Hypothalamus (tissue), 51 donors: ENCODE data around the gene ORMDL2.

Source experiments
- DNase-seq, 51 donors: peaks; one replicate each; lab custom pipeline; 2025; lab: John Stamatoyannopoulos, UW

The ORMDL2 gene, protein sequence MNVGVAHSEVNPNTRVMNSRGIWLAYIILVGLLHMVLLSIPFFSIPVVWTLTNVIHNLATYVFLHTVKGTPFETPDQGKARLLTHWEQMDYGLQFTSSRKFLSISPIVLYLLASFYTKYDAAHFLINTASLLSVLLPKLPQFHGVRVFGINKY

DNA sequence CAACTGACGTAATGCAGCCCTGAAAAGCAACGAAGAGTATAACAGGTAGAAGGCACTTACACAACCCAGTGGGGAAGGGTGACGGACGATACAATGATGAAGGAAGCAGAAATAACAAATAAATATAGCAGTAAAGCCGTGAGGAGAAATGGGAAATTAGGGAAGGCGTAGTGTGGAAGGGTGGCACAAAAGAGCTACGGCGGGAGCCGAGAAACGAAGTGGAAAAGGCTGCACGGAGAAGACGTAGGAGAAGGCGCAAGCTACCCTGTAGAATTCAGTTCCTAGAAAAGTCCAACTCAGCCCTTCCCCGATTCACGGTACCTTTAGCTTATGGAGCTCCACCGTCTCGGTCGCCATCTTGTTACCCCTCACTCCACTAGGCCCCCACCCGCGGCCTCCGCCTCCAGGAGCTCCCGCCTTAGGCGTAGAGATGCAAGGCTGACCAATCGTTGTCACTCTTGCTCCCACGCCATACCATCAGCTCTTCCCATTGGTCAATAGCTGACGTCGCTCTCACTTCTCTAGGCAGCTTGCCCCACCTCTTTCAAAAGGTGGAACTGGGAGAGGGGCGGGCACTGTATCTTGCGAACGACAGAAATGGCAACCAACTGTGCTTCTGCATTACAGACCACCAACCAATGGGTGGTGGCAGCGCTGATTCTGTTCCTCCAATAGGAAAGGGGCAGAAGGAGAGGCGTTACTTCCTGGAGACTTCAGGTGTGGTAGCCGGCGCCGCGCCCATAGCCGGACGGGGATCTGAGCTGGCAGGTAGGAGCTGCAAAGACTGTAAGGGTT, at the start of gene ORMDL2, which contains the start of gene SARNP:
TSS of gene ORMDL2 (plus strand) at position 697 of the 795 bp plus-strand sequence. CDS start 959 bp downstream, outside the sequence.
TSS of gene SARNP (minus strand) at position 380 of the 795 bp plus-strand sequence. CDS start at position 357, 23 bp downstream.
- peak; percentile 75 to 100 (median 98) for DNase-seq

DNA sequence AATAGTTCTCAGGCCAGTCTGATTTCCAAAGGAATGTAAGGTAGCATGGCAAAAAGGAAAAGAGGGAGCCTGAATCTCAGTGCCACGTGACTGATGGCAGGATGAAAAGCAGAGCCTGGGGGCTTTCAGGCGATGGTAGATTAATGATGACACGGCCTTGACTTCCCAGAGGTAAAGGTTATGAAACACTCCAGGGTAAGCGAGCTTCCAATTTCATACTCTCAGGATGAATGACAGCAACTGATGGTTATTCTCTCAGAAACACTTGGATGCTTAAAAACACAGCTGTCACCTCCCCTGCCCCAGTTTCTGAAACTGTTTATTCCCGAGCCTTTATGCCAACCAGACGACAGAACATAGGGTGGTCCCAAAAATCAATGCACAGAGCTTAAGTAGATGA, 46.1 kb upstream of the ORMDL2 start:
- DNase-seq, result no peak

DNA sequence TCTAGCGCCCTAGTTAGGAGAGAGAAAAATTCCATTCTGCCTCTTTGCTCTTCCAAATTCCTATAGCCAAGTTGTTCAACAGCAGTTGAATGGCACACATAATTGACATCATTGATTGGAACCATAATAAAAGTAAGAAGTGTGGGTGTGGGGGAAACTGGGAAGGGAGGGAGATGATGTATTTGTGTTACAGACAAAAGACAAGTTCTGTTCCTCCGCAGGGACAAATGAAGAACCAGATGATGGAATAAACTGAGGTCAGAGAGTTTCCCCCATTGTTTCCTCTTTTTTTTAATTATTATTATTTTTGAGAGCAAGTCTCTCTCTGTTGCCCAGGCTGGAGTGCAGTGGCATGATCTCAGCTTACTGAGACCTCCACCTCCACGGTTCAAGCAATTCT, 40.0 kb upstream of the ORMDL2 start:
- no peak for DNase-seq

DNA sequence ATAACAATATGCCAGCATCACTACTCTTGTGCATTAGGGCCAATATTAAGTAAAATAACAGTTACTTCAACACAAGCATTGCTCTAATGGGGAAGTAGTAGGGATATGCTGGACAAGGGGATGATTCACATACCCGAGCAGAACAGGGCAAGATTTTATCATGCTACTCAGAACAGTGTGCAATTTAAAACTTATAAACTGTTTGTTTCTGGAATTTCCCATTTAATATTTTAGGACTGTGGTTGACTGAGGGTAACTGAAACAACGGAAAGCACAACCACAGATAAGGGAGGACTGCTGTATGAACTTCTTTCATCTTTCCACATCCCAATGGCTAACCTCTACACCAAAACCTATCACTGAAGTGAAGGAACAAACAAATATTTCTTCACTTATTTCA, 37.2 kb upstream of the ORMDL2 start:
- DNase-seq, result no peak

DNA sequence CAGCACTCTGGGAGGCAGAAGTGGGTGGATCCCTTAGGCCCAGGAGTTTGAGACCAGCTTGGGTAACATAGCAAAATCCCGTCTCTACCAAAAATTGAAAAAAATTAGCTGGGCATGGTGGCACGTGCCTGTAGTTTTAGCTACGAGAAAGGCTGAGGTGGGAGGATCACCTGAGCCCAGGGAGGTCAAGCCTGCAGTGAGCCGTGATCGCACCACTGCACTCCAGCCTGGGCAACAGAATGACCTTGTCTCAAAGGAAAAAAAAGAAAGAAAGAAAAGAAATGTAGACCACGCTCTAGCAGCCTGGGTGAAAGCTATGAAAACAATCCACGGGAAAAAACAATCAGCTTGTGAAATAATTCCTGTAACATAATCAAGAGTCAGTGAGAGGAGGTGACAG, 29.3 kb upstream of the ORMDL2 start:
- no peak for DNase-seq

DNA sequence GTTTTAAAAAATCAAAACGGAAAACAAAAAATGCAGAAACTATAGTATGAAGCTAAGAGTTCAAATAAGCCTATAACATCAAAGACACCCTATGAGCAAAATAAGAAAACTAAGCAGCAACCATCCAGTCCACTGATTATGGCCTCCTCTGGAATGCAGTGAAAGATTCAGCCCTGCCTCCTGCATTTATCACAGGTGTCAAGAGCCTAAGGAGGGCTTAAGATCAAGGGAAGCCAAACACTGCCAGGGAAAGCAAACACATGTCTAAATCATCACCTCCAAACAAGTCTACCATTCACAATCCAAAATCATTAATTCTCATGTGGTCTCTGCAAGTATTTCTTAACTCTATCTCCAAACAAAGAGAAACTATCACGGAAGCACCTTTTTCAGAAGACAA, 28.7 kb upstream of the ORMDL2 start:
- no peak for DNase-seq

DNA sequence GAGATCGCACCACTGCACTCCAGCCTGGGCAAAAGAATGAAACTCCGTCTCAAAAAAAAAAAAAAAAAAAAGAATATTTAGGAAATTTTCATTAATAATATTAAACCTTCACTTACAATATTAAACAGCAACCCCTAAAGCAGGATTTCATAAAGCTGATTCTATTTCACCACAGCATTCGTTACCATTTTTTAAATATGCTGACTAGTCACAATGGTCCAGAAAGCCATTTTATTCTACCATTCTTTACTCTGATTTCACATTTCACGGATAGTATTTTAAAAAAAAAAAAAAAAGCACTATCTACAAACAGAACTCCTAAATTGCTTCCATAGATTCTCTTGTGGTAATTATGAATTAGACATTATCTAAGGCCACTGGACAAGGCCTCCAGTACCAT, 27.9 kb upstream of the ORMDL2 start:
- DNase-seq, result no peak

DNA sequence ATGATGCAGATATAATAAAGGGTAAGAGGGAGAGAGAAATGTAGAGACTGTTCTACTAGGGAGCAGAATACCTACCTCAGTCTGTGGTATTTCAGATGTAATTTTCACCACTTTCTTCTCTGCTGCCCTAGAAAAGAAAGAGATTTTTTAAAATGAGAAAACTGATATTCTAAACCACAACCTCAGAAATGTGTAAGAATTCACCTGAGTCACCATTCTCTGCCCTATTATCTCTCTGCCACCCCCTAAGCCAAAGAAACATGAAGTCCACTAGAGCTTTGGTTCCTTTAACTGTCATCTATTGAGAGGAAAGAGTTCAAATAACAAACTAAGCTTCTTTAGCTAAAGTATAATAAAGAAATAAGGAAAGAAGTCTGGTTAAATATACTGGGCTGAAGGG, 21.9 kb upstream of the ORMDL2 start:
- no peak for DNase-seq

DNA sequence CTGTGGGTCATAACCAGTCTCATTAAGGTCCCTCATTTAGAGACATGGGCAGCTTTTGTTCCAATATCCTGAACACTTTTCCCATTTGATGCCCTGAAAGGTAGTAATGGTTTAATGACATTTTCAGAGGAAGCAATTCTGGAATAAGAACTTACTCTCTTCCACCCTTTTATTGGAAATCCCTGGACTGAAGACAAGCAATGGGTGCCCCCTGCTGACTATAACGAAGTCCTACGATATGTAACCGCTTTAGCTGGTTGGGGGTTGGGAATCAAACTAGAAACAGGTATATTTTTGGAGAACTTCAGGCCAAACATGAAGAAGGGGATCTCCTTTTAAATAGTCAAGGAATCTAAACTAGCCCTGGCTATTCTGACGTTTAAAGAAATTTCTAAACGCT, 20.8 kb upstream of the ORMDL2 start:
- DNase-seq, result peak in 13 of 51 donors; percentile 8 to 40 (median 13)

DNA sequence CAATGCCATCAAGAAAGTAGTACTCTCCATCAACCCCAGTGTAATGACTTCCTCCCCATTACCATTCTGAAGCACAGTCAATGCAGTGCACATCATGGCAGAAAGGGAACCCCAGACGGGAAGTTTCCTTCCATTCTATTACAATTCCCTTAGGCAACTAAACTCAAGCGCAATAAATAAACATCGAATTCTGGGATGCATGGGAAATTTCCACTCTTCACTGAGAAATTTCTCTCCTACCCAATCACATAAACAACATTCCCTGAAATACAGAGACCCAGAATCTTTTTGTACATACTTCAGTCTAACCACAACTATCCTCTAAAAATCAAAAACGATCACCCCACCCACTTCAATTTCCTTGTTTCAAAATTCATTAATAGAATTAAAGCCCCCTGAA, 20.3 kb upstream of the ORMDL2 start:
- no peak for DNase-seq

DNA sequence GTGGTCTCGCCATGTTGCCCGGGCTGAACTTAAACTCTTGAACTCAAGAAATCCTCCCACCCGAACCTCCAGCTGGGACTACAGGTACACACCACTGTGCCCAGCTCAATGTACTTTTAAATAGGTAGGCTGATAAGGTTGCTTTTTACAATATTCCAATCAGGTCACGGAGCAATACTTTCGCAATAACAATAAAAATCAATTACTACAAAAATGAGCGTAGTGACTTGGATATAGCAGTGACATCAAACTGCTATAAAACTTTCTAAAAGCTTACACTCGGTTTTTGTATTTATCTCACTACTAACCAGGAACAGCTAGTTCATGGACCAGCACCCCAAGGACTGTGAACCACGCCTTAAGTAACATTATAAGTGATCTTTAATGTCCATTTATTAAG, 10.9 kb upstream of the ORMDL2 start:
- DNase-seq, result no peak

DNA sequence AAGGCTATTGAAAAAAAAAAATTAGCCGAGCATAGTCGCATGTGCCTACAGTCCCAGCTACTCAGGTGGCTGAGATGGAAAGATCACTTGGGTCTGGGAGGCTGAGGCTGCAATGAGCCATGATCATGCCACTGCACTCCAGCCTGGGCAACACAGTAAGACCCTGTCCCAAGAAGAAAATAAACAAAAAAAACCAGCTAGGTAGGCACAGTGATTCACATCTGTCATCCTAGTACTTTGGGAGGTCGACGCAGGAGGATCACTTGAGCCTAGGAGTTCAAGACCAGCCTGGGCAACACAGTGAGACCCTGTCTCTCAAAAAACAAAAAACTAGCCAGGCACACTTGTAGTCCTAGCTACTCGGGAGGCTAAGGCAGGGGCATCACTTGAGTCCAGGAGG, 8.6 kb upstream of the ORMDL2 start:
- DNase-seq, result no peak

DNA sequence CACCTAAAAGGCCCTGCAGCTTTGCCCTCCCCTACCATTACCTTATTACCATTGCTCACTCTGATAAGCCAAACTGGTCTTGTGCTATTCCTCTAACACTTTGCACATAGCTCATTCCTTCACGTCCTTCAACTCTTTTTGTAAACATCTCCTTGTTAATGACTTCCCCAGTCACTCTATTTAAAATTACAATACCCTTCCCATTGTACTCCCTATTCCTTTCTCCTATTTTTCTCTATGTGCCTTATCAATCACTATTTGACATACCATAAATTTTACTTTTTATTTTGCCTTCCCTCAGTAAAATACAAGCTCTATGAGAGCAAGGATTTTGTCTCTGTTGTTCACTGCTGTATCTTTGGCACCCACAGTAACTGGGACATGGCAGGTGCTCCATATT, 5.8 kb upstream of the ORMDL2 start:
- no peak for DNase-seq

DNA sequence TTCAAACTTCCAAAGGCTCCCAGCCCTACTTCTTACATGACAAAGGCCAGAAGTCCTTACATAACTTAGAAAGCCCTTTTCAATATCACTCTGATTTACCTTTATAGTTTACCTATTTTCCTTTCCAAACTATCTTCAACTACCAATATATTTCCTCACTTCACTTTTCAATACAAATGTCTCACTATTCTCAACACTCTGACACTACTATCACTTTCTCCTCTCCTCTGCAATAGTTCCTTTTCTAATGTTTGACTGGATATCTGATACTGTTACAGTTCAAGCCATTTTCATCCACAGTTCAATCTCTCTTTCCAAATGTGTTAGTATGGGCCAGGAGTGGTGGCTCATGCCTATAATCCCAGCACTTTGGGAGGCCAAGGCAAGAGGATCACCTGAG, 3.6 kb upstream of the ORMDL2 start:
- no peak for DNase-seq

DNA sequence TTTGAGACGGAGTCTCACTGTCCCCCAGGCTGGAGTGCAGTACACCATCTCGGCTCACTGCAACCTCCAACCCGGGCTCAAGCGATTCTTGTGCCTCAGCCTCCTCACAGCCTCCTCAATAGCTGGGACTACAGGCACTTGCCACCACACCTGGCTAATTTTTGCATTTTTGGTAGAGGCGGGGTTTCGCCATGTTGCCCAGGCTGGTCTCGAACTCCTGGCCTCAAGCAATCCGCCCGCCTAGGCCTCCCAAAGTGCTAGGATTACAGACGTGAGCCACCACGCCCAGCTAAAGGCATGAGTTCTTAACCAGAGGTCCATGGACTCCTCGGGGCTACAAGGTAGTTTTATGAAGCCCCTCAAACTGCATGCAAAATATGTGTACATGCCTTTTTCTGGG, 2.4 kb upstream of the ORMDL2 start:
- DNase-seq, result no peak

DNA sequence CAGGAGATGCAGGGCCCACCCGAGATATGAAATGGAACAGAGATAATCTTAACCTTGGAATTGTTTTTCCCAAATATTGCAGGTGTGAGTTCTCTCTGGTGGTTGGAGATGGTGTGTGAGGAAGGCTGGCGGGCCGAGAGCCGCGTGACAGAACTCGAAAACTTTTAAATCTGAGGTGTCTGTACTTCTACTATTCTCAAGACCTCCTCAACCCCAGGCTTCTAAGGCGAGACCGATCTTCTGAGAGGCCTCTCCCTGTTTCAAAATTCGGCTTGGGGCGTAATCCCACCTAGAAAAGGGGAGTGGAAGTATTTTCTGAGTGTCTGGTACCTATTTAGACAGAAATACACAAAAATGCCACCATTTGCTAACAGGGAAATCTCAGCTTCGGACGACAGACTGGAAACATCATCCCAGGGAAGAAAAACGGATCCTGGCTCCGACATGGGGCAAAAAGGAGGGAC, 928 bp upstream of the ORMDL2 start:
- DNase-seq, result peak in 2 of 51 donors; percentile 16 to 31

DNA sequence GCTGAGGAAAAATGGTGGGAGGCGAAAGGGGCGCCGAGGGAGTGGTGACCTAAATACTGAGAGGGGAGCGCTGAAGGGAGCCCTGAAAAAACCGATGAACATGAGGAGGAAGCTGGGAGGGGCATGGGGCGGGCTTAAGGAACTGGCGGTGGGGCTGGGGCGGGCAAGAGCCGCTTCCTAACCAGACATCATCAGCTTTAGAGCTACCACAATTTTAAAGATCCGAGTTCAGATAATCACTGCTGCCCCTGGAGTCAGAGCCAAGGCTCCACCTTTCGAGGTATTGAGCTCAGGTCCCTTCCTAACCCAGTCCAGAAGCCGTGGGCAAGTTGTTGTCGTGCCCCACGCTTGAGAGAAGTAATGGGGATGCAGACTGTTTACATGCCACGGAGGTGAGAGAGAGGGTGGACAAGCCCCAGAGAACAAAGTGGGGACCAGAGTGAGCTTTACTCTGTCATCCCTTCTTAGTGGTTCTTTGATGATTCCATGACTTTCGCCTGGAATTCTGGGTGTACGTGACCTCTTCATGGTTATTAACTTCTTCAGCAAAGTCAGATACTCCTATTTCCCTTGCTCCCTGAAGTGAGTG, 393 bp downstream of the ORMDL2 start:
- peak in 1 of 51 donors; percentile 28 for DNase-seq

DNA sequence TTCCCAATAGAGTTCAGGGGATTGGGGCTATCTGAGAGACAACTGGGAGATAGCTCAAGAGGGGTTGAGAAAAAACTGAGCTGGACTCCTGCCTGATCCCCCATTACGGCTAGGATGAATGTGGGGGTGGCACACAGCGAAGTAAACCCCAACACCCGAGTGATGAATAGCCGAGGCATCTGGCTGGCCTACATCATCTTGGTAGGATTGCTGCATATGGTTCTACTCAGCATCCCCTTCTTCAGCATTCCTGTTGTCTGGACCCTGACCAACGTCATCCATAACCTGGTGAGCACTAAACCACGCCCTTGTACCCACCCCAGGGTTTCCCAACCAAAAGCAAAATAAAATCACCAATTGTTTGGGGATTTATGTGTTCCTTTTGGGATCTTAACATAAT, 1.0 kb downstream of the ORMDL2 start:
- no peak for DNase-seq

DNA sequence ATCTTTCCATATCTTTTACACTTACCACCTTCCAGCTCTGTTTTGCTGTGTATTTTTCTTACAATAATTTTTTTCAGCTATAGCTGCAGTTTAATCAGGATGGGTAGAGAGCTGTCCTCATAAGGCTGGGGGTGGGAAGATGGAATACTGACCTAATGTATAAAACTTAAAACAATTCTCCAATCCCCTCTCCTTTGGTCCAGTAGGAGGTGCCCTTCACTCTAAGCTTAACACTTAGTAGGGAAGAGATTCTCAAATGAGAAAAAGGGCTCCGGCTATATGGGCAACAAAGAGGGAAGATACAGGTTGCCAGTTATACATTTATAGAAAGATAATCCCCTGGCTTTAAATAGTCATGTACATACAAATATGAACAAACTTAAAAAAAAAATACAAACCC, 2.8 kb downstream of the ORMDL2 start:
- DNase-seq, result no peak

DNA sequence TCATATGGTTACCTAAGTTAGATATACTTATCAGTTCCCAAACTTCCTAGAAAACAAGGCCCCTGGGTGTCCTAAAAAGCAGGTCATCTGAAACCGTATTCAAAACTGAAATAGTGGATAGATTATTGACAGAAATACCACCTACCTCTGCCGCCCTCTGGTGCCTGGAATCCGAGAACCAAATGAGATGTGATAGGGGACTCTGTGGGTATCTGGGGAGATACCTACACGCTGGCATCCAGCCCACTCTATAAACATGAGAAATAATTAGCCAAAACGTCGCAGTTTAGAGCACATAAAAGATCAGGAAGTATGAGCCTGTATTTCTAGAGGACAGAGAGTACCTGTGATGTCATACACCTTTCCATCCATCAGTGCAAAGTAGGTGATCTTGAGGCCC, 4.4 kb downstream of the ORMDL2 start:
- no peak for DNase-seq

DNA sequence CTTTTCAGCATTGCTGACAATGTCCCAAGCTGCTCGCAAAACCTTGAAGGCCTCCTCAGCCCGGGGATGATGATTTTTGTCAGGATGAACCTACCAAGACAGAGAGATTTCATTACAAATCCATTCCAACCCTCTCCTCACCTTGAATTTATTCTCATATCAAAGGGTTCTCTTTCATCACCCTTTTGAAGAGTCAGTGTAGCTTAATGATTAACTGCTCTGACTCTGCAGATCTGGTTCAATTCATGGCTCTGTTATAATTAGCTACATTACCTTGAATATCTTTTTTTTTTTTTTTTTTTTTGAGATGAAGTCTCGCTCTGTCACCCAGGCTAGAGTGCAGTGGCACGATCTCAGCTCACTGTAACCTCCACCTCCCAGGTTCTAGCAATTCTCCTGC, 5.6 kb downstream of the ORMDL2 start:
- no peak for DNase-seq

DNA sequence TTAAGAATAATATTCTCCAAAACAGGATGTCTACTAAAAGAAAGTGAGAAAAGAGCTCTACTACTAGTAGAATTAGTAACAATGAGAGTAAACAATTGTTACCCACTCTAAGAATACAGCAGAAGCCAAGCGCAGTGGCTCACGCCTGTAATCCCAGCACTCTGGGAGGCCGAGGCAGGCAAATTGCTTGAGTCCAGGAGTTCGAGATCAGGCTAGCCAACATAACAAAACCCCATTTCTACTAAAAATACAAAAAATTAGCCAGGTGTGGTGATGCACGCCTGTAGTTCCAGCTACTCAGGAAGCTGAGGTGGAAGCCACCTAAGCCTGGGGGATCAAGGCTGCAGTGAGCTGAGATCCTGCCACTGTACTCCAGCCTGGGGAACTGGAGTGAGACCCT, 6.9 kb downstream of the ORMDL2 start:
- no peak for DNase-seq
